ENCODE data around the gene QPCT.
A peak's percentile ranks its signal among the peaks of the same experiment; 100 is the strongest.
"Not testable (repeated sequence)": the region's sequence is repeated elsewhere in the genome, so short reads cannot be mapped to it uniquely, and the experiment has no call there.

The QPCT gene

GRCh38 chr2:37375741-37376288, 31.4 kb downstream of the QPCT start:
- no peak for TF ChIP-seq CTCF (IDR thresholded peaks at IDR 0.05; ENCODE audit: extremely low read depth, insufficient read depth, missing control alignments)
- in situ Hi-C loops (cut with MboI; ENCODE audit: low pct_unique_long_range_greater_than_20kb, low sequenced_read_pairs, unreplicated experiment), result loop anchor here (25.0 kb wide), 1 partner anchor 886 kb away; no protein-coding TSS in a partner anchor
- no peak for DNase-seq (ENCODE audit: low spot score)

- TF ChIP-seq CTCF (IDR thresholded peaks at IDR 0.05; ENCODE audit: extremely low read depth, insufficient read depth, missing control alignments), result no peak
- in situ Hi-C loops (cut with MboI; ENCODE audit: low pct_unique_long_range_greater_than_20kb, low sequenced_read_pairs, unreplicated experiment), result loop anchor here (25.0 kb wide), 1 partner anchor 886 kb away; no protein-coding TSS in a partner anchor
- peak; percentile 55 for DNase-seq (ENCODE audit: low spot score)
Observed at GRCh38 chr2:37376421-37377186, 32.2 kb downstream of the QPCT start.

DNA sequence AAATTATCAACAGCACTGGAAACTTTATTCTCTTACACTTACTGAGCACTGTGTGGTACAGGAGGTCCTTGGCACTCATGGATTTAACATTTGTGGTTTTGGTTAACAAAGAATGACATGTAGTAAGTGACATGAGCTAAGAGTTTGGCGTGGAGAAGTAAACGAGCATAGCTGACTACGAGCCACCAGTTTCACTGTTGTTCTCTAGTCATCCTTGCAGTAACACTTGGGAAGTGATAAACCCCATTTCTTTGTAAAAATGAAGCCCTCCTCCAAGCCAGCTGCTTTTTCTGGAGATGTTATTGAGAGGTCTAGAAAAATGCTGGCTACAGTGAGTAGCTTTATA, 32.7 kb downstream of the QPCT start:
- no peak for DNase-seq (ENCODE audit: low spot score)
- in situ Hi-C loops (cut with MboI; ENCODE audit: low pct_unique_long_range_greater_than_20kb, low sequenced_read_pairs, unreplicated experiment), result loop anchor here (25.0 kb wide), 1 partner anchor 885 kb away; no protein-coding TSS in a partner anchor
- TF ChIP-seq CTCF (IDR thresholded peaks at IDR 0.05; ENCODE audit: extremely low read depth, insufficient read depth, missing control alignments), result no peak

- in situ Hi-C loops (cut with MboI; ENCODE audit: low pct_unique_long_range_greater_than_20kb, low sequenced_read_pairs, unreplicated experiment), result loop anchor here (25.0 kb wide), 1 partner anchor 884 kb away; no protein-coding TSS in a partner anchor
- TF ChIP-seq CTCF (IDR thresholded peaks at IDR 0.05; ENCODE audit: extremely low read depth, insufficient read depth, missing control alignments), result no peak
- no peak for DNase-seq (ENCODE audit: low spot score)
Observed at GRCh38 chr2:37378411-37378810, 34.0 kb downstream of the QPCT start.

- no peak for DNase-seq (ENCODE audit: low spot score)
- no peak for TF ChIP-seq CTCF (IDR thresholded peaks at IDR 0.05; ENCODE audit: extremely low read depth, insufficient read depth, missing control alignments)
- in situ Hi-C loops (cut with MboI; ENCODE audit: low pct_unique_long_range_greater_than_20kb, low sequenced_read_pairs, unreplicated experiment), result loop anchor here (25.0 kb wide), 1 partner anchor 882 kb away; no protein-coding TSS in a partner anchor
Observed at GRCh38 chr2:37379881-37380296, 35.5 kb downstream of the QPCT start.

GRCh38 chr2:37380787-37381186, 36.4 kb downstream of the QPCT start:
- in situ Hi-C loops (cut with MboI; ENCODE audit: low pct_unique_long_range_greater_than_20kb, low sequenced_read_pairs, unreplicated experiment), result loop anchor here (25.0 kb wide), 1 partner anchor 882 kb away; no protein-coding TSS in a partner anchor
- not testable (repeated sequence) for DNase-seq (ENCODE audit: low spot score)

GRCh38 chr2:37384261-37384660, 39.8 kb downstream of the QPCT start:
- DNase-seq (ENCODE audit: low spot score), result not testable (repeated sequence)
- in situ Hi-C loops (cut with MboI; ENCODE audit: low pct_unique_long_range_greater_than_20kb, low sequenced_read_pairs, unreplicated experiment), result loop anchor here (25.0 kb wide), 1 partner anchor 878 kb away; no protein-coding TSS in a partner anchor

Data from GM13977 (cell line).